Astrocyte of the spinal cord (primary cell): ENCODE results near the gene RAB40C.
A peak's percentile ranks its signal among the peaks of the same experiment; 100 is the strongest.

Experiments
- DNase-seq: peaks from one replicate; pipeline ENCODE4 v3.0.0; 2011; ENCODE audit warnings: low read depth, low spot score
- H3K4me3 ChIP-seq: 2 replicates; pipeline ENCODE4 v1.5.1; 2011; ENCODE audit warnings: low read depth, mild to moderate bottlenecking, low read length, moderate library complexity
- CTCF ChIP-seq: IDR thresholded peaks from 2 replicates; pipeline ENCODE4 v1.5.1; 2012; ENCODE audit warnings: low read depth, mild to moderate bottlenecking, low read length, inconsistent platforms
- in situ Hi-C: cut with HindIII; loops from 2 replicates; pipeline ENCODE4 v1.10.0; 2017; ENCODE audit warnings: low sequenced_read_pairs

Gene RAB40C

DNA sequence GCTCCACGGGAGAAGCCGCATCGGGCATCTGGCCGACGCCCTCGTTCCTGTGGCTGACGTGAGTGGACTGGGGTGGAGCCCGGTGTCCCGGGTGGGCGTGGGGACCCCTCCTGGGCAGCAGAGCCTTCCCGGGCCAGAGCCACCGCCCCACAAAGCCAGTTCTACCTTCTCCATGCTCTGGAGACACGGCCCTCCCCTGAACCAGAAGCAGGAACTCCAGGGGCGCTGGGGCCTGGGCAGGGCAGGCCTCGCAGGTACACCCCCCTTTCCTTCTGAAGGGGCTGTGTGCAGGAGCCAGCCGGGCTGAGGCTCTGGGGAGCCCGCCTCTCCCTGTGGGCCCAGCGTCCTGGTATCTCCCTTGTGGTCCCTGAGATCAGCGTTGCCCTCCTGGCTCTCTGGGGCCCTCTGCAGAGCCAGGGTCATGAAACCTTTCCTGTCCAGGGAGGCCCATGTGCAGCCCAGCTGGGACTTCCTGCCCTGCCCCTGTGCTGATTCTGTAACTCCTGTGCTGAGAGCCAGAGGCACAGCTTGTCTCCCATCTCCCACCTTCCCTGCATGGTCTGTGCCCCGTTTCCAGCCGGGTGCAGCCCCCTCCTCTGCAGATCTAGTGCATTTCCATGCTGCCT is 13.6 kb upstream of the RAB40C start:
- no peak for TF ChIP-seq CTCF
- H3K4me3 ChIP-seq, result no peak overlapping the region
- in situ Hi-C loops, result no loop called here
- DNase-seq, result no peak

- TF ChIP-seq CTCF, result peak; percentile 12
- no peak overlapping the region for H3K4me3 ChIP-seq
- in situ Hi-C loops, result no loop called here
- no peak for DNase-seq
Measured at GRCh38 chr16:576823-577201, 13.1 kb upstream of the RAB40C start.

DNA sequence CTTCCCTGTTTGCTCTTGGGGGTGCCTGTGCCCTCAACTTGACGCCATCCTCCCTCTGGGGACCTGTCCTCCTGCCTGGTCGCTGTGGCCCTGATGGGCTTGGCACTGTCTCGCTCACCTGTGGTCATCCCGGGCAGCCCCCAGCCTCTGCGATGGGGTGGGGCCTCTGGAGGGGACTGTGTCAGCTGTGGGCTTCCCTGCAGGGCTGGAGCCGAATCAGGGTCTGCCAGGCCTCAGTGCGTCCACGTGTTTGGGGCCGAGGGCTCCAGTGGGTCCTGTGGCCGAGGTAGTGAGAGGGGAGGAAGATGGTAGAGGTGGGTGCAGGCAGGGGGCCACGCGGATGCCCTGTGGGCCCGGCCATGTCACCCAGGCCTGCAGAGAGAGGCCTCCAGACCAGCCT is 12.1 kb upstream of the RAB40C start:
- DNase-seq, result no peak
- in situ Hi-C loops, result no loop called here
- no peak for TF ChIP-seq CTCF
- H3K4me3 ChIP-seq, result no peak overlapping the region

GRCh38 chr16:578232-578869 is 11.5 kb upstream of the RAB40C start:
- in situ Hi-C loops, result no loop called here
- no peak for TF ChIP-seq CTCF
- DNase-seq, result no peak
- no peak overlapping the region for H3K4me3 ChIP-seq

DNA sequence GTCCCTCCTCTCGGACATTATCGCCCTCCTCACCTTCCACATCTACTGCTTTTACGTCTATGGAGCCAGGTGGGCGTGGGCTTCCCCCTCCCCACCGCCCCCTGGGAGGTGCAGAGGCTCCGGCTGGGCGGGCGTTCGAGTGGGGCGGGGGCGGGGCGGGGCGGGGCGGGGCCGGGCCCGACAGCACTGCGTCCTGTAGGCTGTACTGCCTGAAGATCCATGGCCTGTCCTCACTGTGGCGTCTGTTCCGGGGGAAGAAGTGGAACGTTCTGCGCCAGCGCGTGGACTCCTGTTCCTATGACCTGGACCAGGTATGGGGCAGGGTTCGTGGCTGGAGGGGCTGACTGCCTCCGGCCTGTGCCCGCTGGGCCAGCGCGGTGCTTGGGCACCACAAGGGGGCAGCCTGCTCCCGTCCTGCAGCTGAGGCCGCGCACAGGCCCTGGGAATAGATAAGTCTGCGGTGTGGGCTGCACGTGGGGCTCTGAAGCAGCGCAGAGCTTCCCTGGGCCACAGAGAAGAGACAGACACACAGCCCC is 10.9 kb upstream of the RAB40C start:
- peak; percentile 71 for DNase-seq
- TF ChIP-seq CTCF, result peak; percentile 92
- no peak overlapping the region for H3K4me3 ChIP-seq
- in situ Hi-C loops, result no loop called here

DNA sequence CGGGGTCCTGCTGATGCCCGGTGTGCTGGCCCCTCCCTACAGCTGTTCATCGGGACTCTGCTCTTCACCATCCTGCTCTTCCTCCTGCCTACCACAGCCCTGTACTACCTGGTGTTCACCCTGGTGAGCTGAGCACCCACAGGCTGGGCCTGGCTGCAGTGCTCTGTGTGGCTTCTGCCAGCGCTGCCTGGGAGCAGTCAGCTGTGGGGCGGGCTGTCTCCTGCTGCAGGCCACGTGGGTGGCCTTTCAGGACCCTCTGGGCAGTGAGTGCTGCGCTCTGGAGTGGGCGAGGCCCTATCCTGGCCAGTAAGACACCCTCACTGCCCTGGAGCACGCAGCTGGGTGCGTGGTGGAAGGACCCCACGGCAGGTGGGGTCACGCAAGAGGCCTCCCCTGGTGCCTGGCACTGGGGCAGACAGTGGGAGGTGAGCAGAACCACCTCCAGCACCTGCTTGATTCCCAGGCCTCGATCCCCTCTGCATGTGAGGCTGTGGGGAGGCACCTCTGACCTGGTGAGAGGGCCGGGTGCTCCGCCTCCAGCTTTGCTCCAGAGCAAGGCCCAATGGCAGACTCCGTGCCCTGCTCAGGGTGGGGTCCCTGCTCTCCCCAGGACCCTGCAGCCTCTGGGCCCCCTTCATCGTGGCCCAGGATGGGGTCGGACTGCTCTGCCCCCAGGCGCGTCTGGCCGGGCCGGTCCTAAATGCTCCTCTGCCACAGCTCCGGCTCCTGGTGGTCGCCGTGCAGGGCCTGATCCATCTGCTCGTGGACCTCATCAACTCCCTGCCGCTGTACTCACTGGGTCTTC is 9.5 kb upstream of the RAB40C start:
- no peak for DNase-seq
- in situ Hi-C loops, result no loop called here
- TF ChIP-seq CTCF, result no peak
- no peak overlapping the region for H3K4me3 ChIP-seq
